GM21737 (cell line): ENCODE data around the gene WDR73.

Experiments
- ATAC-seq: cut with Tn5 transposase; IDR thresholded peaks from one replicate; pipeline ENCODE4 v1.9.1; 2021; ENCODE audit warnings: mild to moderate bottlenecking, moderate library complexity; ENCODE audit not compliant: unreplicated experiment

Gene WDR73

GRCh38 chr15:84590406-84590805, 63.7 kb downstream of the WDR73 start:
- no peak for ATAC-seq
